Embryonic facial prominence (tissue), 1 donor: ENCODE results near the gene ERG.
A peak's percentile ranks its signal among the peaks of the same experiment; 100 is the strongest.

Experiments
- DNase-seq: peaks from one replicate; pipeline ENCODE4 v3.0.0-alpha.2; 2016; ENCODE audit errors: extremely low spot score

The ERG gene, protein sequence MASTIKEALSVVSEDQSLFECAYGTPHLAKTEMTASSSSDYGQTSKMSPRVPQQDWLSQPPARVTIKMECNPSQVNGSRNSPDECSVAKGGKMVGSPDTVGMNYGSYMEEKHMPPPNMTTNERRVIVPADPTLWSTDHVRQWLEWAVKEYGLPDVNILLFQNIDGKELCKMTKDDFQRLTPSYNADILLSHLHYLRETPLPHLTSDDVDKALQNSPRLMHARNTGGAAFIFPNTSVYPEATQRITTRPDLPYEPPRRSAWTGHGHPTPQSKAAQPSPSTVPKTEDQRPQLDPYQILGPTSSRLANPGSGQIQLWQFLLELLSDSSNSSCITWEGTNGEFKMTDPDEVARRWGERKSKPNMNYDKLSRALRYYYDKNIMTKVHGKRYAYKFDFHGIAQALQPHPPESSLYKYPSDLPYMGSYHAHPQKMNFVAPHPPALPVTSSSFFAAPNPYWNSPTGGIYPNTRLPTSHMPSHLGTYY

DNA sequence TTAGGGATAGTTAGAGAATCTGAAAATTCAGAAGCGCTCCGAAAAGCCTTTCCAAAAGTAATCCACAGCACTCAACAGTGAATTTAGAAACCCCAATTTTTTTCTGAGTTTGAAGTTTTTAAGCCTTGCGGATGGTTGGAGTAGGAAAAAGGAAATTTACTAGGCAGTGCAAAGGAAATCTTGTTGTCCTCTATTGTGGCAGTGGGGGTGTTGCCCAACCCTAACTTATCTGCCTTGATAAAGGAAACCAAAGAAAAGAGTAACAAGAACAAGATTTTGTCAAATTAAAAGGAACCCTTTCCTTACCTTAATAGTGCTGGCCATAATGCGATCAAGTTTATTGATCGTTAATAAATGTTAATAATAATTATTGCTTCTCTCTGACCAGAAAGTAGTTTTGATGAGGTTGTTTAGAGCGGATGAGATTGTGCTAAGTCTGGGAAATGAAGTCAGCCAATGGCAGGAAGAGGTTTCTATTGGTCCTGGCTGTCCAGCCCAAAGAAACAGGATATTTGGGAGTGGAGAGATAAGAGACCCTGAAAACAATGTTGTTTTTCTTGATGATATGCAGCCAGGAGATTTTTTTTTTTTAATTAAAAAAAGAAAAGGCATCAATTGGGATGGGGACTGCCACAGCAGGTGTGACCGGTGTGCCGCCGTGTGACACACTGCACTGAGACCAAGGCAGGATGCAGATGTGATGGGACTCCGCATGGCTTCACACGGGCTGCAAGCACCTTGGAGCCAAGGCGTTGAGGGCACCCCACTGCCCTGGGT is at the start of gene ERG:
Gene ERG, minus strand, starts transcription at position 421 of the 777 bp plus-strand sequence. Its CDS starts 97 bp downstream, at position 324.
- DNase-seq: no peak

DNA sequence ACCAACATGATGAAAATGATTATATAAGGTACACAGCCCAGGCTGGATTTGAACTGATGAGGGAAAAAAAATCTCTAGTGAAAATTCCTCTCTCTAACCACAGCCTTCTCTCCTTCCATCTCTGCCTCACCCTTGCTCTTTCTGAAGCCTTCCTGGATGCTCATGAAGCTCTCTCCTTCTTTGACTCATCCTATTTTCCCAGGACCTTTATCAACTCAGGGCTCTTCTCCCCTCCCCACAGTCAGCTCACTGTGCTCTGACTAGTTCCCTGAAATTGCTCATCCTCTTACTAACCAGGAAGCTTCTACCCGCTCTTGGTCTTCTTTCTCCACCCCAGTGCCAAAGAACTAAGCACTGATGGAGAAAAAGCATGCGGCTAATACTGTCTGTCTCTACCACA is 46.4 kb upstream of the ERG start:
- no peak for DNase-seq

DNA sequence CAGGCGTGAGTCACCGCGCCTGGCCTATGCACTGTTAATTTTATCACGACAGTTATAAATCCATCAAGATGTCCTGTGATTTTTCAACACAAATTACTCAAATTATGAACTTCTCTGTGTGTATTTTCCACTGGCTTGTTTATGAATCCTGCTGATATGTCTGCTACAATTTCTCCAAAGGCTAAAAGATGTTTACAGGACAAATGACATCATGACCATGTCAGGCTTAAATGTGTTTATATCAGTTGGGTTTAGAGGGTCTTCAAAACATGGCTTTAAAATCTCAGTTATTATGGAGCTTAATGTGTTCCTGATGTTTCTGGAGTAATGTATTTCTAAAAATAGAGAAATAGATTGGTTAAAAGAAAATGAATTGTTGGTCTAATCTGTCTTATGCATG is 44.0 kb upstream of the ERG start:
- DNase-seq: no peak

DNA sequence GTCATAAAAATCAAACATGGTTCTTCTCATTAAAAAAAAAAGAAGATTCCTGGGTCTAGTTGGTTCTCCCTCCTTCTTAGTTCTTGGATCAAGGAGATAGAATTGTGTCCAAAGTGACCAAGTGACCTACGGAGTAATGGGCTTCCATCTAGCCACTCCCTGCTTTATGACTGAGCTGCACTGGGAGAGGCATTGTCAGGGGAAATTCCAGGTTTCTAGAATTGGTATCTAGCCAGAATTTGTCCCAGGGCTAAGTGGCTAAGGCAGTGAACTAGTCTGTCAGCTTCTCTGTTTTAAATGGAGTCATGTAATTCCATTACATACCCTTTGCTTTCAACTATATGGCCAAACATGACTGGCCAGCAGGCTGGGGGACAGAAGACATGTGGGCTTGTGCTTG is 40.1 kb upstream of the ERG start:
- no peak for DNase-seq

DNA sequence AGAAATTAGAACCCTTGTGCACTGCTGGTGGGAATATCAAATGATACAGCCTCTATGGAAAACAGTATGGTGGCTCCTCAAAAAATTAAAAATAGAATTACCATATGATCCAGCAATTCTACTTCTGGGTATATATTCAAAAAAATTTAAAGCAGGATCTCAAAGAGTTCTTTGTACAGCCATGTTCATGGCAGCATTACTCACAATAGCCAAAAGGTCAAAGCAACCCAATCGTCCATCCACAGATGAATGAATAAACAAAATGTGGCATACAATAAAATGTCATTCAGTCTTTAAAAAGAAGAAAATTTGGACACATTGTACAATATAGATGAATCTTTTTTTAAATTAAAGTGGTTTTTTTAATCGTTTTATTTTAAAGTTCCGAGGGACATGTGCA is 36.3 kb upstream of the ERG start:
- no peak for DNase-seq

DNA sequence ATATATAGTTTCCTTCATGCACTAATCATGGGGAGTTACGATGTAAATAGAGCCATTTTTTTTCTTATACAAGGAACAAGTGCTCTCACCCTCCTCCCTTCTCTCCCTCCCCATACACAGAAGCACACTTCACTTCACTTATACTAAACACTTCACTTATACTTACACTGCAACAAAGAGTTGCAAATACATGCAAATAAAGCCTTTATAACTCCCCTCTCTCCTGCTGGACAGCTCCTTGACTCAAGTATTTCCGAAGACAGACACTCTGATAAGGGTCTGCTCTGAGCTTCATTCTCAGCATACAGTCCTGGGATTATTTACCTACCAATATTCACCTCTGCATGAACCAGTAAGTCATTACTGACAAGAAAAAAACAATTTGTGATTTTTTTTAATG is 35.6 kb upstream of the ERG start:
- no peak for DNase-seq

DNA sequence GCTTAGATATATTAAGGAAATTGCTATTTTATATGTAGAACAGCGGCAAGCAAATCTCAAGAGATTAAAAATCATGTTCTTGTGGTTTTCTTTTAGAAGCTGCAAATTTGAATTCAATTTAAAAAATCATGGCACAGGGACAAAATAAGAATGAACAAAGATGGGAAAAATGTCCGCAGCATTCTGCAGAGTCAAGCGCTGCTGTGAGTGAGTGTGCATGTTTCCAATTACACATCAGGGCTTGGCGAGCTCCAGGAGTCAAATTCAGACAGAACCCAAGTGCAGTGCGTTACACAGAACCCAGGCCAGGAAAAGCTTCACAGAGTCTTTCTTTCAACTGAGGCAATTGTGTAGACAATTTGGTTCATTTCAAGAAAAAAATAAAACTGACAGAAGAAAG is 33.3 kb upstream of the ERG start:
- peak; percentile 77 for DNase-seq

DNA sequence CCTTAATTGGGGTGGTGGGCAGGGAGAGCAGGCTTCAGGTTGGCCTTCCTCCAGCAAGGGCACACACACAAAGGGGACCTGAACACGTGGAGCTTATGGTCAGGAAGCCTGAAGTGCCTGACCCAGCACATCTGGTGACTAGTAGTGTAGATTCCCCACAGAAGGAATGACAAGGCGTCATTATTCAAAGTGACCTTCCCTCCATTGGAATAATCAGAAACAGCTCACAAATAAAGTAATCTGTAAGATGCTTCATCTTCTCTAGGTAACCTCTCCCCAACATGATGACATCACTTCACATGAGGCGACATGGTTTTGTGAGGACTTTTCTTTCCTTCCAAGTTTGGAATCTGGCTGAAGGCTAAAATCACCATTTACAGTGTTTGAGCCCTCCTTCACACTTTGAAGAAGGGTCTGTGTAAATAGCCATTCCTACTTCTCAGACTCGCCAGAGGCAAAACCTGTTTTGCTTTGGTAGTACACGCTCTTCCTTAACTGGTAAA is 32.8 kb upstream of the ERG start:
- DNase-seq: no peak

DNA sequence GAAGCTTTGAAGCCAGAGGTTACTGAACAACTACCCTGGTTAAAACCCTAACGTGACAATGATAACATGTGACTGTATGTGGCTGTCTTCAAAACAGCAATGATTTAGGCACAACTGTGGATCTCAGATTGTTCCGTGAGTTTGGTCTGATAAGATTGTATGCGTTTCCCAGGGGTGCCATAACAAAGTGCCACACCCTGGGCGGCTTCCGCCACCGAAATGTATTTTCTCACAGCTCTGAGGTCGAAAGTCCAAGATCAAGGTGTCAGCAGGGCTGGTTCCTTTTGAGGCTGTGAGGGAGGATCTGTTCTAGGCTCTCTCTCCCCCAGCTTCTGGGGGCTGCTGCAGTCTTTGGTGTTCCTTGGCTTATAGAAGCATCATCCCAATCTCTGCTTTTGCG is 29.5 kb upstream of the ERG start:
- DNase-seq: no peak

DNA sequence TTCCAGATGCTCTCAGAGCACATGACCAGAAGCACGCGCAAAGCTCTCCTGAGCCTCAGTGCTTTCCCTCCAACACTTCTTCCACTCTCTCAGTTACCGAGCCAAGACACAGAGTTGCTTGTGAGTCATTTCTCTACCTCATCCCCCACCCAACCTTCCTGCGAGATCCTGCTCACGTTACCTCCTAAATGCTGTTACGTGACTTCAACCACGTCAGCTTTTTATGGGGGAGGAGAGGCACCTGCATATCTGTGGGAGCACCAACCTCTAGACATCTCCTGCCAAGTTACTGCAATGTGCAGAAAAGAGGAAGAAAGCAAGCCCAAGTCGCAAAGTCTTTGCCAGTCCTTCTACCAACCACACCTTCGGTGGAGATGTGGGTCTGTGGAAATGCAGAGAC is 27.2 kb upstream of the ERG start:
- DNase-seq: no peak

DNA sequence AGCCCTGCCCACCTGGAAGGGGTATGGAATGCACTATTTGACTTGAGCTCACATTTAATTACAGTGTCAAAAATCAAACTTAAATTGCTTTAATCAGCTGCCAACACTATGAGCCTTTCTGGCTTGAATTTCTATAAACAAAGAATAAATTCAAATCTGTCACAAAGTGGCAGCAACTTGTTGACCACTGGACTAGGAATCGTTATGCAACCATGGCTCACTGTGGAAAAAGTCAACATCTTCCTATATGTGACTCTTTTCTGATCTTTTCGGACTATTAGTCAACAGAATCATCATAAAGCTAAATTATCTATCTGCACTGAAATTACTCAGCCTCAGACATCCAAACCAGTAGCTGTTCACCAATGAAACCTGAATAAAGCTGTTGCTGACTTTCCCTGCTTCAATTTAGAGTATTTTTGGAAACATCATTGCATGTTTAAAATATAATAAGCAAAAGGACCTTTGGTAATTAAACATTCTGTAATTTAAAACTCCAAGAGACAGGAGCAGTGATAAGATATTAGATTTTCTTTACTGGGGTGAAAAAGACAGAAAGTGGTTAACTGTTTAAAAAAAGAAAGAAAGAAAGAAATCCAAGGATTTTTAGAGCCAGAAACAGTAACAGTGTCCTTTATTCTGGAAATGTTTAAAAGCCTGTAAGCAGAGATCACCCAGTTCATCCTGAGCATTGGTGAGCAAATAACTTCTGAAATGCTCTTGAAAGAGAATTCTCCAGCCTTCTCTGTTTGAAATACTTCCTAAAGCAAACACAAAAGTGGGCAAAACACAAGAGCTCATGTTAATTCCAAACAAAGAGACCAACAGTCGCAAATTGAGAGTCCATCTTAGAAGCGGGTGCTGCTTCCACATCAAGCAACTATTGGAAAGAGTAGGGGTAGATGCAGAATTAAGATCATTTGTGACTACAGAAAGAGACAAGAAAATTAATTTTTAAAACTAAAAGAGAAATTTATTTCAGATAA is 26.2 kb upstream of the ERG start:
- DNase-seq: no peak

DNA sequence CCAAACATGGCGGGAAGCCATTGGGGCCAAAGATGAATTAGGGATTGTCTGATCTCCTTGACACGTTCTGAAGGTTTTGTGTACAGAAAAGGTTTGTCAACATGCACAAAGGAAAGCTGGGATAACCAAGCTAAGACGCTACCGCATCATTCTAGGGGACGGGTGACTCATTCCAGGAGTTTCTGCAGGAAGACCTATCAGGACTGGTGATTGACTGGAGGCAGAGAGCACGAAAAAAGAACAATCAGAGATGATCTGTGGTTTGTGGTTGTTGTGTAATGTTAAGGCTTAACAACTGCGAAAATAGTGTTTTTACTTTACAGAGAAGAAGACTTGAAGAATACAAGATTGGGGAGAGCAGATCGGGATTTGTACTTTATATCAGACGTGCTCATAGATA is 22.2 kb upstream of the ERG start:
- no peak for DNase-seq

DNA sequence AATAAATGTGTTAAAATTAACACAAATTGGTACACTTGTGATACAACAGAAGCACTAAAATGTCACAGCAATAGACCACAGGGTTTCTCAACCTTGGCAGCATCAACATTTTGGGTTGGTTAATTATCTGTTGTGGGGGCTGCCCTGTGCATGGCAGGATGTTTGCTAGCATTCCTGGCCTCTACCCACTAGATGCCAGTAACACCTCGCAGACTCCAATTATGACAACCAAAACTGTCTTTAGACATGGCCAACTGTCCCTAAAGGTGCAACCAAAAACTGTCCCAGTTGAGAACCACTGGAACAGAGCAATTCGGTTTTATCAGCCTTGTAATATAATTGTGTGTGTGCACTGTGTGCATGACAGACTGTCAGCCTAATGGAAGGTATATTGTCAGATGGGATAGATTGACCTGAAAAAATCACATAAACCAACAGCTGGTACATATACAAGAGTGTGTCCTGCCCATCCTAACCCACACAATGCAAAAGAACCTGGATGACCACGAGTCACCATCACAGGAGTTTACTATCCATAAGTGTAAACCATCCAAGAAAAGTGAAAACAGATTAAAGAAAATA is 13.5 kb upstream of the ERG start:
- no peak for DNase-seq

DNA sequence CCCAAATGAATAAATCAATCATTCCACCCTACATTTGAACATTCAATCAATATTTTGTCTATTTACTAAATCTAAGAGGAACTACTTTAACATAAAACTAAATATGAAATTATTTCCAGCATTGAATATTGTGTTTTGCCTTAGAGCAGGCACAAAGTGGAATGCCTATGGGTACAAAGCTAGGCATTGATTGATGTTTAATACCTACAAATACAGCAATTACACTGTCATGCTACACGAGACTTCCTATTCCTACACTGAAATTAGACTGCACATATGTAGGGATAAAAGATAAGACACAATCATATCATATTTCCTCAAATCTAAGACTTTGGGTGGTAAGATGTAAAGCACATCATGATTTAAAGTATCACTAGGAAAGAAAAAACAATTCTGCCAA is 12.9 kb upstream of the ERG start:
- DNase-seq: no peak

DNA sequence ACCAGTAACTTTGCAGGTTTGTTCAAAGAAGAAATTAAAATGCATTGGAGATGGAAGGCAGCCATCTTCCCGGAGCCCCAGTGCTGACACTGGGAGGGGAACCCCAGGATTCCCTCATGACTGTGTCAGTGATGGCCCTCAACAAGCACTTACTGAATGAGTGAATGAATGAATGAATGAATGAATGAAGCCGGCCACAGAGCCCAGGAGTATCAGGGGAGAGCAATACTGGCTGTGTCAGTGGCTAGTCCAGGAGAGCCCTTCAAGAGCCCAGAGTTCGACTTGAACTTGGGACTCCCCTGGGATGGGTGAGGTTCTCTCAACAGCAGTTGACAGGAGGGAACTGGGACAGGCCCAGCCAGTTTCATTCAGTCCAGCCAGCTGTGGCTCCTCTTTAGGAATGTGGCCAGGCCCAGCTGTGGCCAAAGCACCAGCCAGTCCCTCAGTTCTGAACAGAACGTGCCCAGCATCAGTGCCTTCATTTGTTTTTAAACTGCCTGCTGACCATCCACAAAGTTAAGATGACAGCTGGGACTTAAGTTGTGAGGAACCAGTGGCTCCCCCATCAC is 9.2 kb upstream of the ERG start:
- no peak for DNase-seq

DNA sequence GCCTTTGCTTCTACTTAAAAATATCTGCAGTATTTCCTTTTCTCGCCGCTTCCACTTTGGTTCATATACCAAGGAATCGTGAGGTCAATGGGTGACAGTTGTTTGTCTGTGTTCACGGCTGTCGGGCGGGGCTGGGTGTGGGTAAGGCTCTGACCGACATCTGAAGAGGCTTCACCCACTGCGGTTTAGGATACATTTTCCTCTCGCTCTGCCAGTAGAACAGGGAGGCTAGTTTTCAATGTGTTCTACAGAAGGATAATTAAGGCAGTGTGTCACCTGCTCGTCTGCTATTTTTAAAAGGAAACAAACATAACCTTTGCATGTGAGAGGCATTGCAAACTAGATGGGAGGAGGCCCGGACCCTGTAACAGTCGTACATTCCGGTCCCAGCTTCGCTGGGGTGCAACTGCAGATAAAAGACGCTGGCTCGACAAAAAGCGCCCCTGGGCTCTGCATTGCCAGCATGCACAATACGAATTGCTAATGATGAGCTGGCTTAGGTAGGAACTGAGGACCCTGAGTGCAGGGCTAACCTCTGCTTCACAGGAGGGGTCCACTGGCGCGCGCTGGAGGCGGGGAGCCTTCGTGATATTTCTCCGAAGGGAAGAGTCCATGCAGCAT is 8.5 kb upstream of the ERG start:
- DNase-seq: no peak

DNA sequence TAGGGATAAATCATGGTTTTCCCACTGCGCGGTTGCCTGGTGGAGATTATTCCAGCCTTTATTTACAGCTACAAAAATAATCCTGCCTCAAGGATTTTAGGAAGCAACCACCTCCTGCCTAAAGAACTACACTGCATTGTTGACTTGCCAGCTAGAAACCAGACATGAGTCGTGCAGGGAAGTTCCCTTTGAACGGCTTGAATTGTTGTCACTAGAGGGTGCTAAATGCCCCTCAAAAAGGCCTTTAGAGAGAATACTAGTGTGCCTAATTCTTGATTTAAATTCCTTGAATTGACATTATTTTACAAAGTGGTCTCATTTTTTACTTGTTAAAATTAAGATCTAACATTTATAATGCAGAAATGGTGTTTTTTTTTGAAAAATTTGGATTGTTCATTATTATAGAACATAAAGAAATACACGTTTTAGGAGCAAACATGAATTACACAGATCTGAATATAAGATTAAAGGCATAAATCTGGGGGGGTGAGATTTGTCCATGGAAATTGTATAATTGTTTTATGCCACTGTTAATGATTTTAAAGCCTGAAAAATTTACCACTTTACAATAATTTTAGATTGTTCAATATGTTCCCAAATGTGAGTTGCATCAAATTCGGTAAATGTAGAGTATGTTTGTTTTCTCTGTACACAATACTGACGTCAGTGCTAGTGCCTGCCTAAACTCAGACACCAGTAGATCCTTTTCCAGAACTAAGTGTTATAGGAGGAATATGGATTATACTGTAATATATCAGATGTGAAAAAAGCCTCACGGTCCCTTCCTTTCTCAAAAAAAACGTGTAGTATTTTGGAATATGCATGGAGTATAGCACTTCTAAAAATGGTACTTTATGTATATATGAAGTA is 7.6 kb upstream of the ERG start:
- DNase-seq: peak; percentile 58

DNA sequence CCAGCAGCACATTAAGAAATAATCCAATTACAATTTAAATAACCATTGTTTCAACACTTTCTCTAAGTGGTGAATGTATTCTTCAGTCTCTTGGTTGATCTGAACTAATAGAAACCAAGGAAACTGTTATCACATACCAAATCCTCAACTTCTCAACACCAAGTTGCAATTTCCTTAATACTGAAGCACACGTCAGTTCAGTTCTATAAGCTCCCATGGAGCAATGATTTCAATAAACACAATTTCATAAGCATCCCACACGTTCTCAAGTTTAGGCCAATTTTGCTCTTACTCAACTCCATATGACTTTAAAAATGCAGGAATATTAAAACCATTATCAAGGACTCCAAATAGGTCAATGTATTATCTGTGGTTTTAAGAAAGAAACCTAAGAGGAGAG is 5.8 kb upstream of the ERG start:
- DNase-seq: no peak

DNA sequence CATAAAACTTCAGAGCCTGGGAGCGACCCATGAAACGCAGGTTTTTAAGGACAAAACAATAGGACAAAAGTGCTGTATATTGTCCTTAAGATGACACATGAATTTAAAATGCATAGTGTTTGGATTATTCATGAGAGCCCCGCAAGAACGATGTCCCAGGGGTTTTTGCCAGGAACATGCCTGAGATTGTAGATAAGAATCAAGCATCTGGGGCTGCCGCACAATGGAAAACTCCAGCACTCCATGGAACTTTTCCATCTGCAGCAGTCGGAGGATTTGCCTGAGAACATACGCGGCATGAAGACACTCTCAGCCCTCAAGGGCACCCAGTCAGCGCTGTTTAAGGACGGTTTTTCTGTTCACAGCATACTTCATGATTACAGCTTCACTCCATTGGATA is 5.3 kb upstream of the ERG start:
- no peak for DNase-seq

DNA sequence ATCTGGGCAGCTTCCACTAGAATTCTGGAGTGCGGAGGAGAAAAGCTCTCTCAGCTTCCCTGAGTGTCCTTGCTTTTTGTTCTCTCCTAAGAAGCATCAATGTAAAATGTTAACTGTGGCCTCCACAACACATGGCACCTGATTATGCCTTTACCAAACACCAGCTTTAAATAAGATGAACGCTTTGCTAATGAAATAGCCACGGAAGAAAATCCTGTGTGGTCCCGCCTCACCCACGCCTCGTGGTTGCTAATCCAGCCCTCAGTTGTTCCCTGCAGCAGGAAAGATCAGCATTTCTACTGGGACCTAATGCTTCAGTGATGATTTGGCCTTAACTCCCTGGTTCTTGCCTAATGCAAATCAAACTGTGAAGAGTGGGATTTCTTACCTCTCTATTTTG is 1.8 kb upstream of the ERG start:
- DNase-seq: no peak
